Kidney tubule cell (primary cell): ENCODE results near the gene METTL8.
"Not testable (repeated sequence)": the region's sequence is repeated elsewhere in the genome, so short reads cannot be mapped to it uniquely, and the experiment has no call there.

Source experiments
- DNase-seq: peaks from one replicate; pipeline ENCODE4 v3.0.0-alpha.2; 2018; ENCODE audit warnings: low spot score

METTL8 gene

DNA sequence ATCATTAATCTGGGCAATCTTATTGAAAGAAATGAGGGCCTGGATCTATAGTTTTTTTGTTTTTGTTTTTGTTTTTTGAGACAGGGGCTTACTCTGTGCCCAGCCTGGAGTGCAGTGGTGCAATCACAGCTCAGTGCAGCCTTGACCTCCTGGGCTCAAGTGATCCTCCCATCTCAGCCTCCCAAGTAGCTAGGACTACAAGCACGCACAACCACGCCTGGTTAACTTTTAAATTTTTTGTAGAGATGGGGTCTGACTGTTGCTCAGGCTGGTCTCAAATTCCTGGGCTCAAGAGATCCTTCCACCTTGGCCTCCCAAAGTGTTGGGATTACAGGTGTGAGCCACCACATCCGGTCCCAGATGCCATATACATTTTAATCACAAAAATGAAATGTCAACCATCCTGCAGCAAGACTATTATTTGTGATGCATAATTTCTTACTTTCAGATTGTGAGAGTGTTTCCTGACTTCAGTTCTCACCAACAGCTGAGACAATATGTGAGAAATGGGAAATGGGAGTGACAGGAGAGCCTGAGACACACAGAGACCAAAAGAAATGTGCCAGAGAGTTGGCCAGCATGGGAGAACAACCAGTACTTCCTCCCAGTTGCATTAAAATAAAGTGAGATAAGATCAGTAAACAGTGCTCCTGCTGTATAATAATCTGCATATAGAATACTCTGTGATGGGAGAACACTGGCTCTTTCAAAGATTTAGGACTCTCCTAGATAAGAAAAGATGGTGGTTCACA lies 87.6 kb downstream of the METTL8 start:
- DNase-seq, result no peak

DNA sequence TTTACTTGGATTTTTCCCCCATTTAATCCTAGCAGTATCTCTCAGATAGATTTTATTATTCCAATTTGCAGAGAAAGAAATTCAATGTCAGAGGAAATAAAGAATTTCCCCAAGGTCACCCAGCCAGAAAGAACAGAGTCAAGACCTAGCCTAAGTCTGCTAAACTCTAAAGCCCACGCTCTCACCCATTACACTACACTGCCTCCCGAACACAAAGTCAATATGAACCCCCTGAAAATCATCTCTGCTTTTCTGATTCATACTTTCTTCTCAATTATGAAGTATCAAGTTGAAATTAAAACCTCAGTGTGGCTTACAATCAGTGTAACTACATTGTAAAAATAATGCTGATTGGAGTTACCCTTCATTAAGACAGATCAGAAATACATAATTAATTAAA lies 89.6 kb downstream of the METTL8 start:
- no peak for DNase-seq

DNA sequence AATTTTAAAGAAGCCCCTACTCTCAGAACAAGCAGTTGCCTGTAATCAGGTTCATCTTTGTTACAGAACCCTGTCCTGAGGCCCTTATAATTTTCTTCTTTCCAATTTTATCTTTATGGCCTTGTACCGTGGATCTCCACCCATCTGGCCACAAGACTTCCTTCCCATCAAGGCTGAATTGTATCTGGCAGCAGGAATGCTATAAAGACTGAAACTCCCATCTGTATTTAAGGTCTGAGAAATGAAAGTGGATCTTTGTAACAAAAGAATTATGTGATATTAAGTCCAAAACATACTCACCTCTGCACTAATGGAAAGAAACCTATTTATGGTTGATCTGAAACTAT lies 91.8 kb downstream of the METTL8 start:
- no peak for DNase-seq

DNA sequence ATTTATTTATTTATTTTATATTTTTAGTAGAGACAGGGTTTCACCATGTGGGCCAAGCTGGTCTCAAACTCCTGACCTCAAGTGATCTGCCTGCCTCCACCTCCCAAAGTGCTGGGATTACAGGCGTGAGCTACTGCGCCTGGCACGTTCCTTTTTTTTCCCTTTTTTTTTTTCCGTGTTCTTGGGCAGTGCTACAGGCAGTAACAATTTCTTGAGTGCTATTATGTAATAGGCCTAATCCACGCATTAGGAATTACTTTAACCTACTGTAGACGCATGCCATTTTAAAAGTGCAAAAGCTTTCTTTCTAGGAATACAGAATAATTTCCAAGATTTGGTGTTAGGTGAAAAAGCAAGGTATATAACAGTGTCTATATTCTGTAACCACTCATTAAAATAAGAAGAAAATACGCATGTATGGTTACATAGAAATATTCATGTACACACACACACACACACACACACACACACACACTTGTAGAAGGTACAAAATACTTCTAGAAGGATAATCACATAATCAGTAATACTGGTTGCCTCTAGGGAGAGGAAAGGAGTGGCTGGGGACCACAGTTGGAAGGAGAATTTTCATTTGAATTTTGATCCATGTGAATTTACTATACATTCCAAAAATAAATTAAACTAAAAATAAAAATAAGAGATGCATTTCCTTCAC lies 92.3 kb downstream of the METTL8 start:
- no peak for DNase-seq

DNA sequence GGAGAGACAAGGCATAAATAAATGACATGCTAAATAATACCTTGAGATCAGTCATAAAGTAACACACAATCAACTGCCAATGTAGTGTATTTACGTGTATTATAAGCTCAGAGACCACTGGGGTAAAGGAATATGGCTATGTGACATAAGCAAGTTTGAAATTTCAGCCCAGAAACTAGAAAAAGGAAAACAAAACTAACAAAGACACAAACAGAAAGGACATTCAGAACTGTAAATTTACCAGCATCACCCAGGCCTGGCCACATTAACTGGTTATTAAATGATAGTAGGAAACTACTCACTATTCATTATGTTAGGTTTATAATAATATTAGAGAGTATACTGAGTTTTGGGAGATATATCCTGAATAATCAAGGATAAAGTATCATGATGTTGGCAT lies 98.8 kb downstream of the METTL8 start:
- no peak for DNase-seq

DNA sequence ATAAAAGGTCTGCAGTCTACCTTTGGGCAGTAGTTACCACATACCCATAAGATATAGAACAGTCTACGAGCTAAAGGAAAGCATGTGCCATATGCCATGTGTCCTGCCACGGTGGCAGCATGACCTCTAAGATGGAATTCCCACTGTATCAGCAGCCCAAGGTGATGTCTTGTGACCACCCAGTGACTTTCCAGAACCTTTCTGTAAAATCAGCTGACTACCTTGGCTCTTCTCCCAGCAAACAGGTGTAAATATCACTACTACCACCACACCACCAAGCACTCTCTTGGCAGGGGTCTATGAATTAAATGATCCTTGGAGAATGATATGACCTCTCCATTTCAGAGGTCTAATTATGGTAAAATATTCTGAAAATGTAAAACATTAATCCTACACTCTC lies 99.6 kb downstream of the METTL8 start:
- no peak for DNase-seq

DNA sequence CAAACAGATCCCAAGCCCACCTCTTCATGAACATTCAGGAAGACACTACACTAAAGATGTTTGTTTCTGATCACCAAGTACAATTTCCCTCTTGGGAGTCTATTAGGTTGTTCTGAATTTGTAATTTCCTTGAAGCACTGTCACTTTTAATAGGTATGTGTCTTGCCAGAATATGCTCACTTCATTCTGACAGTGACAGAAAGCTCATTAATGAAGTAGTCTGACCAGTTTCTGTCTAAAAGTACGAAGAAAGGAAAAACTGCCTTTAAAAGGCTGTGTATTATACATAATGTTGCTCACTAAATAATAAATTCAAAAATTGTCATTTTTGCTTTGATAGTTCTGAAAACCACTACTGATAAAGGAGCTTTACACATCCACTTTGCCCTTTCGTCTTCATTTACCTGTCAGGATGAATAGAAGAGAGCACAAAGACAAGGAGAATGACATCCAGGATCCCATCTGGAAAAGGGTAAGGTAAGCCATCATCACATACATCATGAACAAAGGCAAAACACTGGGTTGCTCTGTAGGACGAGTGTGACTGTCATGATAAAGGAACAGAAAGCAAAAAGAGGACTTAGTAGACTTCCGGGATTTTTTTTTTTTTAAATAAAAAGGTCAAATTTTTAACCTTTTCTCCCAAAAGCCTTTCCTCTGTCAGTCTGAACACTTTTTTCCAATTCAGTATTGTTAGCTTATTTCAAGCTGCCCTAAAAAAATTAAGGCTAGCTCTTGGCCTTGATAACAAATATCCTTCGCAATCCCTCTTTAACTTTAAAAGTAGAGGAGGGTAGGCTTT lies 103.4 kb downstream of the METTL8 start:
- no peak for DNase-seq

DNA sequence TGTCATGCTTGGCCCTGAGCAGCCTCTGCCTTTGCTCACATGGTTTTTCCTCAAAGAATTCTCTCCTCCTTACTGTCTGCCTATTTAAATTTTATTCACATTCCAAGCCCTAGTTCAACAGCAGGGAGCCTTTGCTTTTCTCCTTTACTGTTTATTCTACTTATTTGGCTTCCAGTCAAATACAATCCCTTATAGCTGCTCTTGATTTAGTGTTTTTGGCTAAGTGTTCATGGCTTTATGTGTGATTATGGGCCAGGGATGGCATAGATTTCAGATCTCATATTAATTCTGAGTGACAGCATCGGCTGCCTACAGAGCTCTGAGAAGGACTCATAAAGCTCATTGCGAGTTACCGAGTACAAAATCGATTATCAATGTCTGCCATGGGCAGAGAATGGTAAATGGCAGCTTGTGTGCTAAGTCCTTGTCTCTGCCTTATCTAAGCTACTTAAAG lies 106.7 kb downstream of the METTL8 start:
- DNase-seq, result no peak

DNA sequence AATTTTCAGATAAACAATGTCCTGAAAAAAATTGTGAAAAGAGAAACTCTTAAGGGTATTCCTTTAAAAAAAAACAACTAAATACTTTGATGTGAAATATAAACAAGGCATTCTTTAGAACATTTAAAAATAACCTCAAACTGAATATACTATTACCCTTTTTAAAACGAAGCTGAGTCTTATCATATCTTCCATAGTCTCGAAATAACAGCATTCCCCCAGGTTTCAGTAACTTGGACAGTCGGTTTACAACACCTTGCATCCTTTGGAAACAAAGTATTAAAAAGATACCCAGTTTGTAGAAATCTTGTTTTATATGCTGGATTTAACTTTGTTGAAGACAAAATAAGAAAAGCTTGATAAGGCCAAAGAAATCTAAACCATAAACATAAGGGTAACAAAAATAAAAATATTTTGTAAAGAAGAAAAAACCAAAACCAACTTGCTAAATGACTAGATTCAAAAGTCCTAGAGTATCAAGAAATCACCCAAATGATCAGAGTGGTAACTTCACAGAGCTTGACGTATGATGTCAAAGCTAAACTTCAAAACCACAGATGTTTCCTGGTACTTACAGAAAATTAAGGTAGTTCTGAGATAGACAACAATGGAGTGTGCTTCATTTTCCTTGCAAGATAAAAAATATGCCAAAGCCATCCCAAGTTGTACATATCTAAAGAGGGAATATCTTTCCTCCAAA lies 107.8 kb downstream of the METTL8 start:
- DNase-seq, result no peak

DNA sequence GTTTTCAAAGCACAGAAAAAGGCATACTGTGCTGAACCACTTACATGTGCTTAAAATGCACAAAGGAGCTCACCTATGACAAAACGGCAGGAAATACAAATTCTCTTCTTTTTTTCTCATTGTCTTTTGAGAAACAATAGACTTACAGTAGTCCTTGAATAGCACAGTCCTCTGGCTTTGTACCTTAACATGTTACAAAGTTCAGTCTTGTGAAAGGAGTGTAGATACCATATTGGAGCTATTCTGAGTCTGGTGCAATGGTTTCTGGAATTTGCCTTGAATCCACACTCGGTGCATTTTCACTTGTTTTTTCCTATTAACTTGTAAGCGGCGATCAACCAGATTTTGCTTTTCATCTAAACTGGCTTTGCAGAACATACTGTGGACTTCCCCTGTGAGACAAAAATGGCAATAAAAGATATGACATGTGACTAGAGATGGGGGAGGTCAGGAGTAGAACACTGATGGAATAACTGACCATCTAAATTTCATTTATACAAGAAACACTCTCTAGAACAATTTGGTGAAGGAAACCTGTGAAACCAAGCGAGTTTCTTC lies 109.7 kb downstream of the METTL8 start:
- no peak for DNase-seq

DNA sequence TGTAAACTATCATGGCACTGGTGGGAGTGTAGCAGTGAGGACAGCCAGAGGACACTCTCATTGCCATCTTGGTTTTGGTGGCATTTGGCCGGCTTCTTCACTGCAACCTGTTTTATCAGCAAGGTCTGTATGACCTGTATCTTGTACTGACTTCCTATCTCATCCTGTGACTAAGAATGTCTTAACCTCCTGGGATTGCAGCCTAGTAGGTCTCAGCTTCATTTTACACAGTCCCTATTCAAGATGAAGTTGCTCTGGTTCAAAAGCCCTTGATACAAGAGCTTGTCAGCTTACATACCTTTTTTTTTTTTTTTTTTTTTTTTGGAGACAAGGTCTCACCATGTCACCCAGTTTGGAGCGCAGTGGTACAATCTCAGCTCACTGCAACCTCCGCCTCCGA lies 110.9 kb downstream of the METTL8 start:
- no peak for DNase-seq

DNA sequence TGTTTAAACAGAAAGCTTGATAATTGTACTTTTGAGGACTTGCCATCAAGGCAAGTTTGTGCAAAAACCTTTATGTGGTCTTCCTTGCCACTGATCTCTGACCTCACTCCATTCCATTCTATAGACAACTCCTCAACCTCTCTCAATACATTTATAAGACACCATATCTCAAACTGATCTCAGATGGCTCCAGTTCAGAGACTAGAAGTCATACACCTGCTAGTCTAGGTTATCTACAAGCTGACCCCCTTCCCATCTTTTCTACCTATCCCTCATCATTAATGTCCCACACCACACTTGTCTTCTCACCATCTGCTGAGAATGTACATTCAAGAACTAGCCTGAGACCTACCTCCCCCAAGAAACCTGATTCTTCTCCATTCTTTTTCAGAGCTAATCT lies 113.1 kb downstream of the METTL8 start:
- DNase-seq, result no peak

DNA sequence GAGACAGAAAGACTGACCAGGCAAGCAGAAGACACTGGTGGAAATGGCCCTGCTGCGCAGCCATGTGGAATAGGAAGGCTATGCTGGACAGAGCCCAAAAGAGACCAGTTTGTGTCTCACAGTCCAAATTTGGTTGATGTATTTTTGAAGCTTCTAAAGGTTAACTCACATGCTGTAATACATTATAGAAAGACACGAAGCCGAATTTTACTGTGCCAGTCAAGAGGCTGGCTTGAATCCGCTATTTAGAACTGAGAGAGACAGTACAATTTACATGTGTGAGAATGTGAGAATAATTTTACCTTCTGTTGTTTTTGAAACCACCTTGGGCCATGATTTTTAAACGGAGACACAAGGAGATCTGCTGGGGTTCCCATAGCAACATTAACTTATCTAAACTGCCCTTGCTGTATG lies 113.6 kb downstream of the METTL8 start:
- no peak for DNase-seq

DNA sequence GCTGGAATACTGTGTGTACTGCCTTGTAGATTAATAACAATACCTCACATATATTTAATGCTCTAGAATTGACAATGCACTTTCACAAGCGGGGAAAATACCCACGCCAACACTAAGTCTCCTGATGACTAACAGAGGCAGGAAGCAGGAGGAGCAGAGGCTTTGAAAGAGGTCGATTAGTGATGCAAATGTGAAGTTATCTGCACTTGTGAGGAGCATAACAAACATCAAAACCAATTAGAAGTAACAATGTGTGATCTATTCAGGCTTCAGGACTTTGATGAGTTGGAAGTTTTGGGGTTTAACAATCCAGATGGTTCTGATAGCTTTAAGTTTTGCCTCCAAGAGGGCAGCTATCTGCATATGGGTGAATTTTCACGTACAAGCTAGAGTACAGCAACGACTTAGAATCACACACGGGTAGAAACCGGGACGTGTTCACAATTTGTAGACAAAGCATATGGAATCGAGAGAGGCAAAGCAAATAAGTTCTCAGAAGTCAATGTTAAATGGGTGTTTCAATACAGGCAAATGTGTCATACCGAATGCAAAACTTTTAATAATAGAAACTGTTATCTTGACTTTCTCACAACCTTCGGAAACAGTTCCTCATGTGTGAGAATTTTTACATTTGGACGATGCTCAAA lies 114.5 kb downstream of the METTL8 start:
- peak; percentile 14 for DNase-seq

DNA sequence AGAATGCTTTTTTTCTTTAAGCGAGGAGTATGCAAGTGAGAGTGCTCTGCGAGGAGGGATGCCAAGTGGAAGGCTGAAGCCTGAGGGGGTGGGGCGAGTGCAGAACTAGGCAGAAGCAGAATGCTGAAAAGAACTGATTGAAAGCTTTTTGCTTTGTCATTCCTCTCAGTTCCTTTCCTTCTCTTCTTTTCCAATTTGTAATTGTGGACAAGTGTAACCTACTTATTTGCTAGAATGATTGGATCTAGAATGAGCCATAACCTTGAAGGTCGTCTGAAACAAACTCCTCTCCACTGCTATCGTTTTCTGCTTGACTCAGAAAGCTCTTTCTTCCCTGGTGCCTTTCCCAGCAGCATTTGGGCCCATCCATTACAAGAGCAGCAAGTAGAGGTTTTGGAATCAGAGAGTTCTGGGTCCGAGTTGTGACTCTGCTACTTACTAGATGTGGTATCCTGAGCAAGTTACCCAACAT lies 115.3 kb downstream of the METTL8 start:
- no peak for DNase-seq

DNA sequence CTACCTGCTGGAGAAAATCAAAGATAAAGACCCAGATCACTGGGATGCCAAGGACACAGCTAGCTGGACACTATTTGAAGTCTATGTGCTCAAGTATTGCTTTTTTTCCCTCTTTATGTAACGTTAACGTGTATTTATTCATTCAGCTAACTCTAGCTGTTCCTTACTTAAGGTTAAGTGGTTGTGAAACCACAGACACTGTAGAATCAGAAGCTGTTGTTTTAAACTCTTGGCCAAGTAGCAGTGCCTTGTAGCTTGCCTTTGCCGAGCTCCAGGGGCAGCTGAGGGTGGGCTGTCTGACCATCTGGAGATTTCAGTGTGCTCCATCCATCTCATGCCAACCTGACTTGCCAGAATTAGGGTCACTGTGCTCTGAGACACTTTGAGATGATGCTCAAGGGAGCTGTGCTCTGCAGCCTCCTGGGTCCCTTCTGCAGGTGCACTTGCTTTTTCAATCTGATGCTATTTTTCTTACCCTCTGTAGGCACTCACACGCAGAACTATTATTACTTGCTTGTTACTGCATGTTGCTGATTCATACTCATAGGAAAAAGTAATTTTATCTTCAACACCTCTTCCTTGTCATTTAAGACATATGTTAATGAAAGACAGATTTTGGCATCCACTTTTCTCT lies 116.2 kb downstream of the METTL8 start:
- DNase-seq, result no peak

DNA sequence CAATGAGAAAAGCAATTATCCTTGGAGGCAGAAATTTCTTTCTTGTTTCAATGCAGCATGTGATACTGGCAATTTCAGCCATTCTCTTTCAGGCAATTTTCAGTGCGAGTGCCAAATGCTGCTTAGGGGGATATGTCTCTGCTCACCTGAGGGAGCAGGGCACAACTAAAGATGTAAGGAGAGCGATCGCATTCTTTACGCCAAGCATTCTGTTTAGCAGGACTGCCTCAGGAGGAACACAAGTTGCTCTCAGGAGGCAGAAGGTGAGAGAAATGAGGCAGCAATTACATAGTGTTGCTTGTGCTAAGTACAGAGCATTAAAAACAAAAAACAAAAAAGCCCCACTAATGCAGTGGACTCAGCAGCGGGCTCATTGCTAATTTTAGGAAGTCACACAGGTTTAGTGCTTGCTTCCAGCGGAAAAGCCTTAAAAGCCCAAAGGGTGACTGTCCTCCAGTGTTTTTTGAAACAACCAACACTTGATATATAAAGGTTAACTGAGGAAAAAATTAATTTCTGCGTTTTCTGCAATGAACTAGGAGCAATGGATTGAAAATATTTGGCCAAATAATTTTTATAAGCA lies 116.9 kb downstream of the METTL8 start:
- no peak for DNase-seq

DNA sequence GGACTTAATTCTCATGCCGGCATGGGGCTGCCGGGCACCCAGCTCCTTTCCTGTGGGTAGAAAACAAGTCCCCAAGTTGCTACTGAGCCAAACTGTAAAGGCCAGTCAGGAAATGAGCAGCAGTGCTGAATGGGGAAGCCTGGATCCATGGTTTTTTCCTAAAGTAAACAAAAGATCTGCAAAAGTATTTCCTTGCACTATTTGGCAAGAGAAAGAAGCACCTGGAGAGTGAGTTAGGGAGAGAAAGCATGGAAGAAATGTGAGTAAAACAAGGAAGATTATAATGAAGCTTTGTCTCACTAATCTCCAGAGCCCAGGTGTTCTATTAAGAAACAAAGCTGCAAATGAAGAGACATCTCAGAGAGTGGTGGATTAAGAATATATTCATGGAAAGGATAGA lies 117.6 kb downstream of the METTL8 start:
- no peak for DNase-seq

DNA sequence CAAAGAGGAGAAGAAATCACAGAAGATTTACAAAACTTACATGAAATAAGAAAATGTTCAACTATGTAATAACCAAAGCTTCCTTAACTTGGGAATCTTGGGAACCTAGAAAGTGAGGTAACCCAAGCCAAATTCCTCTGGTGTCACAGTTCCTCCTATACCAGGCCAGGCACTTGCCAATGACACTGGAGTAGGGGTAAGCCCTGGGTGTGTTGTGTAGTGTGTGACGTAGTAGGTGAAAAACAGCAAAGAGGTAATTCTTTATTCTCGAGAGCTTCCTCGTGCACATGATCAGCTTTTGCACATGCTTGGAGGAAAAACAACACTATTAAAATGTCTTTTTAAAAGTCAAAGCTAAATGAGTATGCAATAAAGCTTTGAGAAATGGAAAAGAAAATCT lies 118.0 kb downstream of the METTL8 start:
- DNase-seq, result no peak

DNA sequence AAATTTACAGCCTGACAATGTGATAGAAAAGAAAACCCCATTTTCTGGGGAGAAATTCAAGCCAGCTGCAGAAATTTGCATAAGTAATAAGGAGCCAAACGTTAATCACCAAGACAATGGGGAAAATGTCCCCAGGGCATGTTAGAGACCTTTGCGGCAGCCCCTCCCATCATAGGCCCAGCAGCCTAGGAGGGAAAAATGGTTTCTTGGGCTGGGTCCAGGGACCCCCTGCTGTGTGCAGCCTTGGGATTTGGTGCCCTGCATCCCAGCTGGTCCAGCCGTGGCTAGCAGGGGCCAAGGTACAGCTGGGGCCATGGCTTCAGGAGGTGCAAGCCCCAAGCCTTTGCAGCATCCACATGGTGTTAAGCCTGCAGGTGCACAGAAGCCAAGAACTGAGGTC lies 121.6 kb downstream of the METTL8 start:
- not testable (repeated sequence) for DNase-seq

DNA sequence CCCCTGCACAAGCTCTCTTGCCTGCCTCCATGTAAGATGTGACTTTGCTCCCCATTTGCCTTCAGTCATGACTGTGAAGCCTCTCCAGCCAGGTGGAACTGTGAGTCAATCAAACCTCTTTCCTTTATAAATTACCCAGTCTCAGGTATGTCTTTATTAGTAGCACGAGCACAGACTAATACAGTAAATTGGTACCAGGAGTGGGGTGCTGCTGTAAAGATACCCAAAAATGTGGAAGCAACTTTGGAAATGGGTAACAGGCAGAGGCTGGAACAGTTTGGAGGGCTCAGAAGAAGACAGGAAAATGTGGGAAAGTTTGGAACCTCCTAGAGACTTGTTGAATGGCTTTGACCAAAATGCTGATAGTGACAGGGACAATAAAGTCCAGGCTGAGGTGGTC lies 122.2 kb downstream of the METTL8 start:
- DNase-seq, result not testable (repeated sequence)
